G401 (cell line): Measurements from ENCODE around the gene SMG7. TPM values are rescaled to one million over a fixed set of nuclear protein-coding genes. Genes with fewer than 3 reads are reported as not detected.

Source experiments
- DNase-seq: peaks from one replicate; pipeline ENCODE4 v3.0.0-alpha.2; 2015; ENCODE audit warnings: low spot score
- in situ Hi-C: cut with HindIII; loops from 2 replicates; pipeline ENCODE4 v1.10.0; 2016; ENCODE audit warnings: low sequenced_read_pairs, mixed read lengths
- total RNA-seq: library from RNA; depleted of rRNA; stranded (reverse); fragments of >200 nt; shearing (Covaris generic); gene quantifications from 2 replicates; pipeline ENCODE4 v1.2.3, GENCODE V29; 2014

Gene SMG7
- total RNA-seq, 1 experiment from 2014 or later = 32.7 TPM

- DNase-seq = no peak
- in situ Hi-C loops = no loop called here
These were observed 24.9 kb downstream of the SMG7 start for GRCh38 chr1:183497218-183497617.

GRCh38 chr1:183498342-183498991, 26.2 kb downstream of the SMG7 start:
- no peak for DNase-seq
- in situ Hi-C loops = no loop called here

GRCh38 chr1:183505454-183506089, 33.3 kb downstream of the SMG7 start:
- in situ Hi-C loops = no loop called here
- no peak for DNase-seq

GRCh38 chr1:183506561-183506960, 34.3 kb downstream of the SMG7 start:
- in situ Hi-C loops = no loop called here
- DNase-seq = no peak

GRCh38 chr1:183508694-183509093, 36.4 kb downstream of the SMG7 start:
- in situ Hi-C loops = no loop called here

GRCh38 chr1:183512450-183512849, 40.2 kb downstream of the SMG7 start:
- DNase-seq = no peak
- in situ Hi-C loops = no loop called here

More at GRCh38 chr1:183508694-183509093, 36.4 kb downstream of the SMG7 start:
- DNase-seq = no peak

GRCh38 chr1:183514235-183514634, 41.9 kb downstream of the SMG7 start:
- in situ Hi-C loops = no loop called here

GRCh38 chr1:183515002-183515689, 42.8 kb downstream of the SMG7 start:
- no peak for DNase-seq
- in situ Hi-C loops = no loop called here

More at GRCh38 chr1:183514235-183514634, 41.9 kb downstream of the SMG7 start:
- DNase-seq = no peak

- in situ Hi-C loops = no loop called here
- no peak for DNase-seq
These were observed 44.4 kb downstream of the SMG7 start for GRCh38 chr1:183516725-183517124.

GRCh38 chr1:183517401-183517800, 45.1 kb downstream of the SMG7 start:
- in situ Hi-C loops = no loop called here
- DNase-seq = no peak

- in situ Hi-C loops = no loop called here
- DNase-seq = no peak
These were observed 48.1 kb downstream of the SMG7 start for GRCh38 chr1:183520379-183520778.

GRCh38 chr1:183522104-183522503, 49.8 kb downstream of the SMG7 start:
- no peak for DNase-seq
- in situ Hi-C loops = no loop called here

GRCh38 chr1:183528577-183528976, 56.3 kb downstream of the SMG7 start:
- in situ Hi-C loops = no loop called here
- no peak for DNase-seq

GRCh38 chr1:183533617-183534174, 61.4 kb downstream of the SMG7 start:
- in situ Hi-C loops = no loop called here
- no peak for DNase-seq

- in situ Hi-C loops = no loop called here
- DNase-seq = no peak
These were observed 65.1 kb downstream of the SMG7 start for GRCh38 chr1:183537405-183537804.

- in situ Hi-C loops = no loop called here
- DNase-seq = peak; percentile 79
These were observed 71.4 kb downstream of the SMG7 start for GRCh38 chr1:183543619-183544204.

GRCh38 chr1:183544598-183545297, 72.4 kb downstream of the SMG7 start:
- in situ Hi-C loops = no loop called here
- DNase-seq = no peak

- in situ Hi-C loops = no loop called here
- no peak for DNase-seq
These were observed 74.1 kb downstream of the SMG7 start for GRCh38 chr1:183546427-183546826.

- DNase-seq = no peak
- in situ Hi-C loops = no loop called here
These were observed 75.8 kb downstream of the SMG7 start for GRCh38 chr1:183548116-183548515.
